IMR-90 (cell line): ENCODE results near the gene MAPK9. TPM values are rescaled to one million over a fixed set of nuclear protein-coding genes. Genes with fewer than 3 reads are reported as not detected.

Experiments
- ATAC-seq: fragments of 200-7000 bp; cut with Tn5 transposase; 2 replicates; pipeline ENCODE4 v1.9.1; 2020; ENCODE audit warnings: low read depth, mild to moderate bottlenecking, moderate library complexity
- BruUV-seq: library from RNA; stranded (reverse); fragments of 400-500 nt; replicated peaks from 2 replicates; lab custom pipeline; 2021; lab: Mats Ljungman, UMichigan
- CTCF ChIA-PET: fragments of 300-600 bp; formaldehyde crosslinking; extraction: SDS; loops from one replicate; lab custom pipeline; 2021; ENCODE audit warnings: antibody characterized with exemption; lab: Yijun Ruan, JAX
- POLR2A ChIA-PET: fragments of 300-600 bp; sonication (Branson Sonifier 250); formaldehyde crosslinking; loops from one replicate; lab custom pipeline; 2022; ENCODE audit warnings: antibody characterized with exemption; ENCODE audit not compliant: unreplicated experiment; lab: Charles Lee
- DNase-seq: peaks from one replicate; pipeline ENCODE4 v3.0.0; 2013
- H2AFZ ChIP-seq: replicated peaks from 2 replicates; pipeline ENCODE3; 2013; ENCODE audit warnings: low read length, mild to moderate bottlenecking; ENCODE audit not compliant: poor library complexity
- H2AK5ac ChIP-seq: 2 replicates; pipeline ENCODE4 v1.6.1; 2013; ENCODE audit warnings: low read depth, low read length, inconsistent platforms
- H2AK9ac ChIP-seq: replicated peaks from 2 replicates; pipeline ENCODE3; 2013; ENCODE audit warnings: mild to moderate bottlenecking, low read depth, low read length, moderate library complexity; ENCODE audit not compliant: poor library complexity
- H2BK120ac ChIP-seq: 2 replicates; pipeline ENCODE4 v1.6.1; 2013; ENCODE audit warnings: low read depth, low read length, inconsistent platforms
- H2BK15ac ChIP-seq: 3 replicates; pipeline ENCODE4 v1.6.1; 2013; ENCODE audit warnings: low read depth, low read length, inconsistent platforms
- H2BK20ac ChIP-seq: 2 replicates; pipeline ENCODE4 v1.6.1; 2013; ENCODE audit warnings: low read depth, mild to moderate bottlenecking, inconsistent platforms, low read length, moderate library complexity
- H2BK5ac ChIP-seq: 2 replicates; pipeline ENCODE4 v1.6.1; 2013; ENCODE audit warnings: mild to moderate bottlenecking, low read depth, low read length, inconsistent platforms; ENCODE audit not compliant: poor library complexity, severe bottlenecking
- H3K14ac ChIP-seq: replicated peaks from 2 replicates; pipeline ENCODE4 v1.6.1; 2013; ENCODE audit warnings: low read depth, low read length, inconsistent platforms
- H3K18ac ChIP-seq: 2 replicates; pipeline ENCODE4 v1.6.1; 2013; ENCODE audit warnings: low read depth, low read length, control low read depth
- H3K23ac ChIP-seq: 2 replicates; pipeline ENCODE4 v1.6.1; 2013; ENCODE audit warnings: low read depth, low read length, inconsistent platforms
- H3K27ac ChIP-seq: 2 replicates; pipeline ENCODE4 v1.5.1; 2013; ENCODE audit warnings: mild to moderate bottlenecking, control low read depth, low read length; ENCODE audit not compliant: insufficient read depth
- H3K27me3 ChIP-seq: 2 replicates; pipeline ENCODE4 v1.6.1; 2013; ENCODE audit warnings: low read length; ENCODE audit not compliant: control insufficient read depth, insufficient read depth
- H3K36me3 ChIP-seq: 2 replicates; pipeline ENCODE4 v1.6.1; 2013; ENCODE audit warnings: low read length, mixed read lengths; ENCODE audit not compliant: control insufficient read depth, insufficient read depth
- H3K4ac ChIP-seq: 2 replicates; pipeline ENCODE4 v1.6.1; 2013; ENCODE audit warnings: low read depth, low read length, inconsistent platforms
- H3K4me1 ChIP-seq: 2 replicates; pipeline ENCODE4 v1.6.1; 2013; ENCODE audit warnings: low read length, mixed read lengths; ENCODE audit not compliant: control insufficient read depth, insufficient read depth
- H3K4me2 ChIP-seq: 2 replicates; pipeline ENCODE4 v1.6.1; 2013; ENCODE audit warnings: low read depth, mild to moderate bottlenecking, control low read depth, low read length, moderate library complexity
- H3K4me3 ChIP-seq: 2 replicates; pipeline ENCODE4 v1.5.1; 2013; ENCODE audit warnings: low read depth, mild to moderate bottlenecking, control low read depth, low read length, moderate library complexity; ENCODE audit not compliant: insufficient read depth
- H3K56ac ChIP-seq: 2 replicates; pipeline ENCODE4 v1.6.1; 2013; ENCODE audit warnings: low read length, inconsistent platforms; ENCODE audit not compliant: insufficient read depth; ENCODE audit errors: extremely low read depth
- H3K79me1 ChIP-seq, 2 experiments: 2 replicates each; pipeline ENCODE4 v1.6.1; 2013; ENCODE audit warnings: low read length in 2 of 2, inconsistent platforms in 1 of 2, low read depth in 1 of 2
- H3K9ac ChIP-seq: 2 replicates; pipeline ENCODE4 v1.6.1; 2013; ENCODE audit warnings: low read depth, low read length, control low read depth
- H3K9me1 ChIP-seq: 2 replicates; pipeline ENCODE4 v1.6.1; 2013; ENCODE audit warnings: low read length, inconsistent platforms; ENCODE audit not compliant: insufficient read depth
- H3K9me3 ChIP-seq: 2 replicates; pipeline ENCODE4 v1.6.1; 2013; ENCODE audit warnings: low read length; ENCODE audit not compliant: control insufficient read depth, insufficient read depth
- H4K20me1 ChIP-seq: 2 replicates; pipeline ENCODE4 v1.6.1; 2013; ENCODE audit warnings: low read length, inconsistent platforms; ENCODE audit not compliant: insufficient read depth
- H4K5ac ChIP-seq: 2 replicates; pipeline ENCODE4 v1.6.1; 2013; ENCODE audit warnings: mild to moderate bottlenecking, low read depth, low read length, control low read depth
- H4K8ac ChIP-seq, 2 experiments: 2 replicates each; pipeline ENCODE4 v1.6.1; 2013; ENCODE audit warnings: low read depth in 2 of 2, low read length in 2 of 2, control low read depth in 1 of 2, inconsistent platforms in 1 of 2
- H4K91ac ChIP-seq: 2 replicates; pipeline ENCODE4 v1.6.1; 2013; ENCODE audit warnings: low read depth, low read length, inconsistent platforms; ENCODE audit not compliant: insufficient read depth
- CEBPB ChIP-seq: IDR thresholded peaks from 2 replicates; pipeline ENCODE4 v1.6.1; 2012; ENCODE audit warnings: low read depth, low read length, improper control_type of control experiment
- CHD1 ChIP-seq: IDR thresholded peaks from 2 replicates; pipeline ENCODE4 v1.6.1; 2012; ENCODE audit warnings: low read depth, low read length, improper control_type of control experiment
- CTCF ChIP-seq: conservative IDR thresholded peaks from 2 replicates; pipeline ENCODE4 v1.5.1; 2012; ENCODE audit warnings: mild to moderate bottlenecking, low read depth, low read length, improper control_type of control experiment
- FOS ChIP-seq: fragments of 150-350 bp; IDR thresholded peaks from 2 replicates; pipeline ENCODE4 v1.6.1; 2016; ENCODE audit warnings: low read depth, low read length
- MAZ ChIP-seq: IDR thresholded peaks from 2 replicates; pipeline ENCODE4 v1.6.1; 2012; ENCODE audit warnings: low read depth, mild to moderate bottlenecking, low read length, improper control_type of control experiment, moderate library complexity, borderline replicate concordance
- NFE2L2 ChIP-seq: fragments of 150-350 bp; IDR thresholded peaks from 2 replicates; pipeline ENCODE4 v1.6.1; 2016; ENCODE audit warnings: low read depth, mild to moderate bottlenecking, low read length
- RAD21 ChIP-seq: IDR thresholded peaks from 2 replicates; pipeline ENCODE4 v1.6.1; 2012; ENCODE audit warnings: low read length, improper control_type of control experiment
- SMC3 ChIP-seq: fragments of 150-350 bp; IDR thresholded peaks from 2 replicates; pipeline ENCODE4 v1.6.1; 2016; ENCODE audit warnings: low read depth, mild to moderate bottlenecking, antibody characterized with exemption, low read length, moderate library complexity
- WGBS, 2 experiments: methylation state at CpG; one replicate each; pipeline versions ENCODE4 v1.1.5 to v1.1.7; 2013; ENCODE audit warnings: missing lambda C conversion rate in 2 of 2; ENCODE audit not compliant: insufficient read length in 1 of 2; ENCODE audit errors: extremely low coverage in 2 of 2; 5-methylcytosine and 5-hydroxymethylcytosine counted together
- dilution Hi-C: fragments of 300-500 bp; cut with HindIII; formaldehyde crosslinking; loops from one replicate; pipeline ENCODE4 v1.14.3; 2018; ENCODE audit warnings: low sequenced_read_pairs; ENCODE audit not compliant: unreplicated experiment
- in situ Hi-C: fragments of 300-500 bp; cut with MboI; formaldehyde crosslinking; loops from 3 replicates; pipeline ENCODE4 v1.14.3; 2019; ENCODE audit warnings: low sequenced_read_pairs, inconsistent platforms, mixed read lengths
- intact Hi-C: fragments of 100-400 bp; cut with micrococcal nuclease; formaldehyde crosslinking; loops from 2 replicates; pipeline ENCODE4 v1.10.0; 2022
- polyA plus RNA-seq, 3 experiments: library from polyadenylated mRNA; depleted of rRNA; stranded (reverse); fragments of >200 nt; gene quantifications; 2 replicates each; pipeline ENCODE4 v1.2.3, GENCODE V29; 2012; ENCODE audit warnings: low replicate concordance in 1 of 3
- total RNA-seq: library from RNA; depleted of rRNA; stranded (reverse); fragments of >200 nt; gene quantifications from 2 replicates; pipeline ENCODE4 v1.2.3, GENCODE V29; 2012

The MAPK9 gene
- total and polyA plus RNA-seq, 2 of the 4 experiments (the other 2 are of a cell fraction): 22.9 to 23.3 TPM

GRCh38 chr5:180324601-180324950 is 32.7 kb upstream of the MAPK9 start:
- Histone ChIP-seq H4K20me1 (peaks cover 3% of the 10 kb centered on the region), H2BK15ac (no peak overlapping the region), H3K4me2 (no peak overlapping the region), H3K9ac (no peak overlapping the region), H3K18ac (no peak overlapping the region), H3K27me3 (no peaks in the 10 kb centered on the region), H2BK20ac (no peak overlapping the region), H2AK5ac (no peak overlapping the region), H2AK9ac (no peak overlapping the region), H2AFZ (no peak overlapping the region), H3K4me1 (peaks cover 5% of the 10 kb centered on the region; the same call in 1 of the 2 replicates), H4K91ac (no peak overlapping the region), H3K27ac (no peak overlapping the region), H3K4ac (no peak overlapping the region), H4K8ac (no peak overlapping the region), H3K4me3 (no peak overlapping the region), H3K23ac (no peak overlapping the region), H3K14ac (no peak overlapping the region), H3K79me1 (no peaks in the 10 kb centered on the region; a peak in 1 of 4 replicates), H2BK5ac (no peak overlapping the region), H3K56ac (no peak overlapping the region), H4K5ac (no peak overlapping the region), H2BK120ac (no peak overlapping the region), H3K9me3 (no peaks in the 10 kb centered on the region), H3K9me1 (0 out of 2 replicates have a peak, but pooled peaks cover 4% of the 10 kb centered on the region), H3K36me3 (peaks cover 1% of the 10 kb centered on the region)
- ATAC-seq (peak; percentile 33; the same call in 1 of the 2 replicates), DNase-seq (no peak)
- in situ Hi-C loops (no loop called here), dilution Hi-C loops (no loop called here), intact Hi-C loops (no loop called here)
- CTCF ChIA-PET: interaction anchor here (0.8 to 1.2 kb wide), 2 partner anchors 9 to 31 kb away, joined by 4 to 6 read pairs; no protein-coding TSS in a partner anchor
- 86% methylated on average over 2 of the region's 8 CpGs; no CpG with 5 or more reads in 1 of the 2 experiments for WGBS, 2 experiments
- TF ChIP-seq CHD1 (no peak), FOS (no peak), RAD21 (no peak), NFE2L2 (no peak), MAZ (no peak), CEBPB (no peak), SMC3 (no peak), CTCF (no peak)
- no TSS peak for BruUV-seq
- POLR2A ChIA-PET: no interaction called here
